Measurements from ENCODE around the gene TBC1D8. TPM values are rescaled to one million over a fixed set of nuclear protein-coding genes. Genes with fewer than 3 reads are reported as not detected.
A peak's percentile ranks its signal among the peaks of the same experiment; 100 is the strongest.

Gene TBC1D8
- total RNA-seq, 3 donors from 2014 or later (not counting 1 experiment from before 2014, with no cell fraction given) = 2.2 to 8.7 (median 5.1) TPM

GRCh38 chr2:101018934-101019333, 132.2 kb downstream of the TBC1D8 start:
- no peaks in the 10 kb centered on the region for H3K36me3 ChIP-seq (ENCODE audit: control insufficient read depth, insufficient read depth, low read length)
- Mint-ChIP-seq H3K4me3 (no peak overlapping the region), H3K9me3 (no peaks in the 10 kb centered on the region), H3K36me3 (no peaks in the 10 kb centered on the region), H3K4me1 (no peaks in the 10 kb centered on the region), H3K27ac (no peak overlapping the region), H3K27me3 (ENCODE audit: low read depth in 2 of 2) (no peaks in the 10 kb centered on the region)
- WGBS (ENCODE audit: insufficient coverage) = 93% methylated on average over 7 of the region's 8 CpGs
- intact Hi-C loops (cut with micrococcal nuclease) = no loop called here
- H3K4me1 ChIP-seq (ENCODE audit: control insufficient read depth, insufficient read depth, low read length) = no peaks in the 10 kb centered on the region
- no peak for TF ChIP-seq CTCF (IDR thresholded peaks at IDR 0.05)
- ATAC-seq (no peak), DNase-seq (no peak)
- H3K27me3 ChIP-seq (ENCODE audit: control insufficient read depth, insufficient read depth, low read length) = no peaks in the 10 kb centered on the region
- no peak overlapping the region for H3K27ac ChIP-seq (ENCODE audit: low read length)
- H3K4me3 ChIP-seq (ENCODE audit: low read length) = no peak overlapping the region
- no peaks in the 10 kb centered on the region for H3K9me3 ChIP-seq (ENCODE audit: control insufficient read depth, insufficient read depth, low read length)

- H3K4me3 Mint-ChIP-seq = no peak overlapping the region
- H3K4me3 ChIP-seq (ENCODE audit: low read length) = no peak overlapping the region
- WGBS (ENCODE audit: insufficient coverage) = 94% methylated on average over 2 of the region's 3 CpGs
- no peaks in the 10 kb centered on the region for H3K27me3 ChIP-seq (ENCODE audit: control insufficient read depth, insufficient read depth, low read length)
- H3K27ac ChIP-seq (ENCODE audit: low read length) = no peak overlapping the region
- H3K4me1 Mint-ChIP-seq = peaks cover 6 to 10% of the 10 kb centered on the region in 2 donors
- no peaks in the 10 kb centered on the region for H3K36me3 ChIP-seq (ENCODE audit: control insufficient read depth, insufficient read depth, low read length)
- DNase-seq = no peak
- no peaks in the 10 kb centered on the region for H3K9me3 Mint-ChIP-seq
- no peaks in the 10 kb centered on the region for H3K36me3 Mint-ChIP-seq
- no peak overlapping the region for H3K27ac Mint-ChIP-seq
- TF ChIP-seq CTCF (IDR thresholded peaks at IDR 0.05) = no peak
- H3K4me1 ChIP-seq (ENCODE audit: control insufficient read depth, insufficient read depth, low read length) = no peaks in the 10 kb centered on the region
- ATAC-seq = no peak
- no peaks in the 10 kb centered on the region for H3K9me3 ChIP-seq (ENCODE audit: control insufficient read depth, insufficient read depth, low read length)
- intact Hi-C loops (cut with micrococcal nuclease) = no loop called here
- no peaks in the 10 kb centered on the region for H3K27me3 Mint-ChIP-seq (ENCODE audit: low read depth in 2 of 2)
Observed at GRCh38 chr2:101017371-101017770, 133.8 kb downstream of the TBC1D8 start.

GRCh38 chr2:101014264-101014857, 136.8 kb downstream of the TBC1D8 start:
- Histone ChIP-seq H3K27ac (ENCODE audit: low read length) (no peak overlapping the region), H3K4me3 (ENCODE audit: low read length) (no peak overlapping the region), H3K27me3 (ENCODE audit: control insufficient read depth, insufficient read depth, low read length) (no peaks in the 10 kb centered on the region), H3K9me3 (ENCODE audit: control insufficient read depth, insufficient read depth, low read length) (no peaks in the 10 kb centered on the region), H3K36me3 (ENCODE audit: control insufficient read depth, insufficient read depth, low read length) (peaks cover 13% of the 10 kb centered on the region), H3K4me1 (ENCODE audit: control insufficient read depth, insufficient read depth, low read length) (no peaks in the 10 kb centered on the region)
- no peaks in the 10 kb centered on the region for H3K36me3 Mint-ChIP-seq
- TF ChIP-seq CTCF (IDR thresholded peaks at IDR 0.05) = no peak
- no peaks in the 10 kb centered on the region for H3K9me3 Mint-ChIP-seq
- DNase-seq = no peak
- WGBS (ENCODE audit: insufficient coverage) = 97% methylated on average over 6 of the region's 6 CpGs
- H3K27ac Mint-ChIP-seq = no peak overlapping the region
- H3K4me3 Mint-ChIP-seq = no peak overlapping the region
- H3K4me1 Mint-ChIP-seq = peaks cover 14 to 16% of the 10 kb centered on the region in 2 donors
- ATAC-seq = no peak
- intact Hi-C loops (cut with micrococcal nuclease) = no loop called here
- H3K27me3 Mint-ChIP-seq (ENCODE audit: low read depth in 2 of 2) = no peaks in the 10 kb centered on the region

GRCh38 chr2:101012706-101013181, 138.4 kb downstream of the TBC1D8 start:
- TF ChIP-seq CTCF (IDR thresholded peaks at IDR 0.05) = peak; percentile 89
- H3K36me3 ChIP-seq (ENCODE audit: control insufficient read depth, insufficient read depth, low read length) = peaks cover 21% of the 10 kb centered on the region

More at GRCh38 chr2:101012706-101013181, 138.4 kb downstream of the TBC1D8 start:
- Mint-ChIP-seq H3K36me3 (no peaks in the 10 kb centered on the region), H3K4me3 (no peak overlapping the region), H3K9me3 (no peaks in the 10 kb centered on the region), H3K27ac (peak overlapping the region in 1 of 2 donors; percentile 52), H3K4me1 (peaks cover 22 to 32% of the 10 kb centered on the region in 2 donors), H3K27me3 (ENCODE audit: low read depth in 2 of 2) (no peaks in the 10 kb centered on the region)
- Histone ChIP-seq H3K4me3 (ENCODE audit: low read length) (no peak overlapping the region), H3K4me1 (ENCODE audit: control insufficient read depth, insufficient read depth, low read length) (no peaks in the 10 kb centered on the region), H3K27ac (ENCODE audit: low read length) (no peak overlapping the region), H3K27me3 (ENCODE audit: control insufficient read depth, insufficient read depth, low read length) (no peaks in the 10 kb centered on the region), H3K9me3 (ENCODE audit: control insufficient read depth, insufficient read depth, low read length) (no peaks in the 10 kb centered on the region)
- ATAC-seq (peak in 1 of 3 donors; percentile 36), DNase-seq (peak in 1 of 2 donors; percentile 73)
- intact Hi-C loops (cut with micrococcal nuclease) = loop anchor here (1.0 to 2.0 kb wide), 3 partner anchors 140 to 330 kb away; no protein-coding TSS in a partner anchor
- 51% methylated on average over 5 of the region's 5 CpGs for WGBS (ENCODE audit: insufficient coverage)
